ENCODE measurements around the gene WDR20.
"Not testable (repeated sequence)": the region's sequence is repeated elsewhere in the genome, so short reads cannot be mapped to it uniquely, and the experiment has no call there.

GRCh38 chr14:102172021-102172272, 32.2 kb downstream of the WDR20 start:
- not testable (repeated sequence) for TF ChIP-seq CTCF (optimal IDR thresholded peaks at IDR 0.05 in 1 of 3, IDR thresholded peaks at IDR 0.05 in 1 of 3, conservative IDR thresholded peaks at IDR 0.05 in 1 of 3; ENCODE audit: extremely low read depth in 1 of 3, insufficient read depth in 2 of 3, low read length in 3 of 3); EZH2 (IDR thresholded peaks at IDR 0.05; ENCODE audit: low read length)
